ENCODE results near the gene KLHL8.

Gene KLHL8

DNA sequence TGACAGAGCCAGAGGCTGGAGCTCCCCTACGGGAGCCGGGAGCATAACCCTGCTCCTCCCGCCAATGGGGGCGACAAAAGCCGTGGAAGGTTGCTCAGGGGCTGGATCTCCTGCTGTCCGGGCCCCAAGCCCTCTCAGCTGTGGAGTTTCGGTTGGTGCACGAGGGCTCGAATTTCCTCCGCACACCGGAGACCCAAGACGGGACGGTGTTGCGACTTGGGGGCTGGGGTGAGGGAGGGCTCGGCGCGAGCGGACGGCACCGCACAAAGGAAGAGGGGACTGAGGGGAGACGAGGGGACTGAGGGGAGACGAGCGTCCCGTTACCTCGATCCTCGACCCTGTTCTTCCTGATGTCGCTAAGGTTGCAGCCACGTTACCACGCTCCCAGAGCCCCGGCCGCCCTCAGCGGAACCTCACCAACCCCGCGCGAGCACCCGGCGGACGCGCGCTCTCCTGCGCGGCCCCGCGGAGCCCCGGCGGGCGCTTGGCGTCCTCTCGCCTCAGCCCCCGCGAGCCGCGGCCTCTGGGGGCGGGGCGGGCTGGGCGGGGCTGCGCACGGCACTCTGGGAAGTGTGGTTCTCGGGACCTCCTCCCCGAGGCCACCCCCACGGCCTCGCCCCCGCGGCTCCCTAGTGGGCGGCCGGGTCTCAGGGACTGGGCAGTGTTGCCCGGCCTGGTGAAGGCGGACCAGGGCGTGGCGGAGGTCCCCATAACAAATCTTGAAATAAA is at the start of gene KLHL8:
KLHL8 (minus strand) TSS at position 525 of the 729 bp plus-strand sequence. CDS start 25,079 bp downstream, outside the sequence.
- DNase-seq (ENCODE audit: low read depth in 3 of 3), result peak; percentile 68 to 86 (median 76)

GRCh38 chr4:87270144-87270543 is 49.7 kb upstream of the KLHL8 start:
- no peak for DNase-seq (ENCODE audit: low read depth in 3 of 3)

DNA sequence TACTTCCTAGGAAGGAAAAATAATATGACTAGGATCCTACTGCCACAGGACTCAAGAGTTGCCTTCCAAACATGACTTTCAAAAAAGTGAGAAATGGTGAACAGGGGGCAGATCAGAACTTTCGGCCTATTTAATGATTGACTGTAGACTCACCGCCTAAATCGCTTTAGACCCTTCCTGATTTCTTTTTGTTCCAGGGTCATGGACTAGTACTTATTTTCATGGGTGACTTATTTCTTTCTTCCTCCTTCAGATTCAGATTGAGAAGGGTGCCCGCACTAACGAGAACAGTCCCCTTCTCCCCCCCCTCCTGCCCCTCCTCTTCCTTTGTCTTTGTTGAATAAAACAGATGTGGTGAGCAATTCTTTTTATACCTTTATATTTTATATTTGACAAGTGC is 48.0 kb upstream of the KLHL8 start:
- no peak for DNase-seq (ENCODE audit: low read depth in 3 of 3)

GRCh38 chr4:87266986-87267385 is 46.6 kb upstream of the KLHL8 start:
- DNase-seq (ENCODE audit: low read depth in 3 of 3), result no peak

DNA sequence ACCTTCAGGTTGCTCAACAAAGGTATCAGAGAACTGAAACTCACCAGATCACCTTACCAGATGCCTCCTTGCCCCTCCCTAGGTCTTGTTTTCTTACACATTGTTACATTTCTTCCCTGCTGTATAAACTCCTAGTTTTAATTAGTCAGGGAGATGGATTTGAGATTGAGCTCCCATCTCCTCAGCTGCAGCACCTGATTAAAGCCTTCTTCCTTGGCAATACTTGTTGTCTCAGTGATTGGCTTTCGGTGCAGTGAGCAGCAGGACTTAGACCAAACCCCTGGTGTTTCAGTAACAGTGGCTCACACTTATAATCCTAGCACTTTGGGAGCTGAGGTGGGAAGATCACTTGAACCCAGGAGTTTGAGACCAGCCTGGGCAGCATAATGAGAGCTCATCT is 42.5 kb upstream of the KLHL8 start:
- DNase-seq (ENCODE audit: low read depth in 3 of 3), result no peak

DNA sequence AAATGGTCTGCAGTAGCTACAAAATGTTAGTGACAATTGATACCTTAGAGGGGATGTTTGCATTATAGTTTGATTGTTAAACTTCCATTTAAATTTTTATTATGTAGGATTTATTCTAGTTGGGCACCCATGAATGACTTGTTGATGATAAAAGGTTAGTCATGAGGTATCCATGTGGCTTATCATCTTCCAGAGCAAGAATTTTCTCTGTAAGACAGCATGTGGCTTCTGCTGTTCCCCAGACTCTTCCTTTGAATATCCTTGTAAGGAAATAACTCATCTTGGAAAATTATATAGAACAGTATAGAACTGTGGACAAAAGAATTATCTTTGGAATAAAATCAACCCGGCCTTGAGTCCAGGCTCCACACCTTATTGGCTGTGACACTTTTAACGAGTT is 40.1 kb upstream of the KLHL8 start:
- DNase-seq (ENCODE audit: low read depth in 3 of 3), result no peak

- DNase-seq (ENCODE audit: low read depth in 3 of 3), result no peak
These were observed 38.3 kb upstream of the KLHL8 start for GRCh38 chr4:87258677-87259076.

- no peak for DNase-seq (ENCODE audit: low read depth in 3 of 3)
These were observed 37.1 kb upstream of the KLHL8 start for GRCh38 chr4:87257523-87257922.

GRCh38 chr4:87255755-87256154 is 35.3 kb upstream of the KLHL8 start:
- no peak for DNase-seq (ENCODE audit: low read depth in 3 of 3)

GRCh38 chr4:87251106-87251505 is 30.7 kb upstream of the KLHL8 start:
- no peak for DNase-seq (ENCODE audit: low read depth in 3 of 3)

DNA sequence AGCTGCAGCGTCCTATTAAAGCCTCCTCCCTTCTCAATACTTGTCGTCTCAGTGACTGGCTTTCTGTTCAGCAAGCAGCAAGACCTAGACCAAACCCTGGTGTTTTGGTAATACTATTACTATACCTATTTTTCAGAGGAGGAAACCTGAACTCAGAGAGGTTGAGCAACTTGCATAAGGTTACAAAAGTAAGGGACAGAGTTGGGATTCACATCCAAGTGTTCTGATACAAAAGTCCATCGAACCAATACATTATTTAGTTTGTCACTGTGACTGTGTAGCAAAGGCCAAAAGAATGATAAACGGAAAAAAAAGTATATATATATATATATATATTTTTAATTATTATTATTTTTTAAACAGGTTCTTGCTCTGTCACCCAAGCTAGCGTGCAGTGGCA is 29.9 kb upstream of the KLHL8 start:
- no peak for DNase-seq (ENCODE audit: low read depth in 3 of 3)

GRCh38 chr4:87249332-87250019 is 29.1 kb upstream of the KLHL8 start:
- DNase-seq (ENCODE audit: low read depth in 3 of 3), result no peak

- no peak for DNase-seq (ENCODE audit: low read depth in 3 of 3)
These were observed 23.1 kb upstream of the KLHL8 start for GRCh38 chr4:87243426-87244053.

DNA sequence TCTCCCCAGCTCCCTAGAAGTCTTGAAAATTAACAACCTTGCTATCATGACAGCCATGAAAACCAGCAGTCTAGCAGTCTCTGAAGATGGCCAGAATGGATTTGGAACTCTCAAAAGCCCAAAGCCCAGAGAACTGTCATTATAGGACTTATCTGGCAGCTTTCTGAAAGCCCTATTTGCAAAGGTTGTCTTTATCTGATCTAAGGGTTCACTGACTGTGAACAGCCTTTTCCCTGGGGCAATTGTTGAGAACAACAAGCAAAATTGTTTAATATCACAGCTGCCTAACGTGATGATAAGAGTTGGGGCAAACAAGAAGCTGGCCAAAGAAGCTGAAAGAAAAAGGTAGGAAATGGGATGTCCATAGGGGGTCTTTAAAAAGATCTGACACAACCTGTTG is 20.9 kb upstream of the KLHL8 start:
- no peak for DNase-seq (ENCODE audit: low read depth in 3 of 3)

- DNase-seq (ENCODE audit: low read depth in 3 of 3), result no peak
These were observed 19.9 kb upstream of the KLHL8 start for GRCh38 chr4:87240341-87240740.

DNA sequence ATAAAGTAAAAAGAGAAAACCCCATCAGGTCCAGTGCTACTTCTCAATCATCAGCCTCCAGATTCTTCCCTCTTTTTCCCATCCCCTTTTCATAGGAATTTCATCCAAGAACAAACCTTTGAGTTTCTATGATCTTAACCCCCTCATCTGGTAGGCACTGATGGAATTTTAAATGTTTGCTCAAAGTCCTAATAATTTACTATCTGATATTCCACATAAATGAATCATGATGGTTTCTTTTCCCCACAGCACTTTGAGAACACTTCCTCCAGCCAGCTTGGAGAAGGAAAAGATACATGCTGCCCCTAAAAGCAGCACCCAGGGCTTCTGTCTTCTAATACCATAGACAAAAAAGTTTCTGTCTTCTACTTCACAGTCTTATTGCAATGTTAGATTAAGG is 19.4 kb upstream of the KLHL8 start:
- DNase-seq (ENCODE audit: low read depth in 3 of 3), result no peak

GRCh38 chr4:87239194-87239593 is 18.8 kb upstream of the KLHL8 start:
- DNase-seq (ENCODE audit: low read depth in 3 of 3), result no peak

DNA sequence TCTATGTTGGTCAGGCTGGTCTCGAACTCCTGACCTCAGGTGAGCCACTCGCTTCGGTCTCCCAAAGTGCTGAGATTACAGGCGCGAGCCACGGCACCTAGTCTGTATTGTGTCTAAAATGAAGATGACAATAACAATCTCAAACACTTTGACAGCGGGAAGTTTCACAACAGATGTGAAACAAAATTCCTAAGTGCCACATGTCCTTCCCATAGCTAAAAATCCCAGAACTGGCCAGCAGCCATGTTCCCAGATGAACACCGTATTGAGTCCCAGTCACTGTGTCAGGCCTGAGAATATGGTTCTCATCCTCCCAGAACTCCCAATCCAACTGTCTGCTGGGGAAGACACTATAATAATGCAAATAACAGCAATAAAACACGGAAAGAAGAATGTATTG is 16.4 kb upstream of the KLHL8 start:
- no peak for DNase-seq (ENCODE audit: low read depth in 3 of 3)

DNA sequence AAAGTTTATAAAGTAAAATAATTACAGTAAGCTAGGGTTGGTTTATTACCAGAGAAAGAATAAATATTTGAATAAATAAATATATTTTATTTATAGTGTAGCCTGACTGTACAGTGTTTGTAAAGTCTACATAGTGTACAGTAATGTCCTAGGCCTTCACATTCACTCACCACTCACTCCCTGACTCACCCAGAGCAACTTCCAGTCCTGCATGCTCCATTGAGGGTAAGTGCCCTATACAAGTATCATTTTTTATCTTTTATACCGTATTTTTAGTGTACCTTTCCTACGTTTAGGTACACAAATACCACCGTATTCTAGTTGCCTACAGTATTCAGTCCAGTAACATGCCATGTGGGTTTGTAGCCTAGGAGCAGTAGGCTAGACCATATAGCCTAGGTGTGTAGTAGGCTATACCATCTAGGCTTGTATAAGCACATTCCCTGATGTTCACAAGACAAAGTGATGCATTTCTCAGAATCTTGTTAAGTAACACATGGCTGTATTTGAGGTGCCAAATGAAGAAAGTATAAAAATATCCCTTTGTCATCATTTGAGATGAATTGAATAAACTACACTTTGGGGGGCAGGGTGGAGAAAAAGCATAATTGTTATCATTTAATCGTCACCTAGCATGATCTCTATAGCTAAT is 14.7 kb upstream of the KLHL8 start:
- DNase-seq (ENCODE audit: low read depth in 3 of 3), result no peak

DNA sequence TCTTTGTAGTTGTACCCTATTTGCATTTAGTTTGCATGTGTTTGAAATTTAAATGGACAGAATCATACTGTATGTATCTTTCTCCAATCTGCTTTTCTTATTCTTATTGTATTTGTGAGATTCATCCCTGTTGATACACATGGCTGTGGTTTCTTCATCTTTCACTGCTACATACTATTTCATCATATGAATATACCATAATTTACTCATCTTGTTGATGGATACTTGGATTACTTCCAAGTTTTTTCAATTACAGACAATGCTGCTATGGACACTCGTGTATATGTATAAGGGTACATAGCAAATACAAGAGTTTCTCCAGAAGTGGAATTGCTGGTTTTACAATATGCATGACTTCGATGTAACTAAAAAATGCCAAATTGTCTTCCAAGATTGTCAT is 11.8 kb upstream of the KLHL8 start:
- DNase-seq (ENCODE audit: low read depth in 3 of 3), result no peak

GRCh38 chr4:87230806-87231205 is 10.4 kb upstream of the KLHL8 start:
- no peak for DNase-seq (ENCODE audit: low read depth in 3 of 3)

DNA sequence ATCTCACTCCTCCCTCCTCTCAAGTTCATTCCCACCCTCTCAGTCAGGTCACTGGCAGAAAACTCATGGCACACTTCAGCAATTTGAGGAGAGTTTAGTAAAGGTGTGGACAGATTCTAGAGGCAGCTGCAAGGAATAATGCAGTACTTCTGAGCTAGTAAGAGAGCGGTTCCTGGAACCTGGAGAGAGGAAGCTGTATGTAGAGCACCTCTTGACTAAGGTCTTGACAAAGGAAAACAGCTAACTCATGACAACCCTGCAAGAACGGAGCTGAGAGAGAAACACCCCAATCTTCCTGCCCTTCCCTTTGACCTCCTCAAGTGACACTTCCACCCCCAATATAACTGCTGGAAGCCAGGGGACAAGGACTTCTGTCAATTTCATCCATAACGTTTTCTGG is 9.6 kb upstream of the KLHL8 start:
- no peak for DNase-seq (ENCODE audit: low read depth in 3 of 3)
